Measurements from ENCODE around the gene FAM83F. TPM values are rescaled to one million over a fixed set of nuclear protein-coding genes. Genes with fewer than 3 reads are reported as not detected.

The FAM83F gene
- polyA plus RNA-seq, 1 experiment = not detected

- no peak for TF ChIP-seq CTCF (IDR thresholded peaks at IDR 0.05; ENCODE audit: insufficient read depth, low read depth, low read length)
- POLR2A ChIA-PET = no interaction called here
Measured at GRCh38 chr22:39974065-39974464, 20.7 kb upstream of the FAM83F start.

GRCh38 chr22:39979048-39979447 lies 15.7 kb upstream of the FAM83F start:
- no peak for TF ChIP-seq CTCF (IDR thresholded peaks at IDR 0.05; ENCODE audit: insufficient read depth, low read depth, low read length)
- Histone ChIP-seq H3K4me3 (ENCODE audit: low read depth, low read length) (no peak overlapping the region), H3K27me3 (ENCODE audit: control insufficient read depth, insufficient read depth, low read length) (peaks cover 13% of the 10 kb centered on the region), H3K36me3 (ENCODE audit: control insufficient read depth, insufficient read depth, low read length) (no peaks in the 10 kb centered on the region)
- DNase-seq (ENCODE audit: low read depth) = no peak
- ChIA-PET CTCF (interaction anchor here (0.6 kb wide), 1 partner anchor 405 kb away, joined by 3 read pairs; no protein-coding TSS in a partner anchor), POLR2A (no interaction called here)

More at GRCh38 chr22:39974065-39974464, 20.7 kb upstream of the FAM83F start:
- Histone ChIP-seq H3K36me3 (ENCODE audit: control insufficient read depth, insufficient read depth, low read length) (no peaks in the 10 kb centered on the region), H3K4me3 (ENCODE audit: low read depth, low read length) (no peak overlapping the region), H3K27me3 (ENCODE audit: control insufficient read depth, insufficient read depth, low read length) (peaks cover 21% of the 10 kb centered on the region)
- no peak for DNase-seq (ENCODE audit: low read depth)
- CTCF ChIA-PET = no interaction called here

GRCh38 chr22:39979458-39979857 lies 15.3 kb upstream of the FAM83F start:
- DNase-seq (ENCODE audit: low read depth) = no peak
- H3K36me3 ChIP-seq (ENCODE audit: control insufficient read depth, insufficient read depth, low read length) = no peaks in the 10 kb centered on the region
- TF ChIP-seq CTCF (IDR thresholded peaks at IDR 0.05; ENCODE audit: insufficient read depth, low read depth, low read length) = no peak
- CTCF ChIA-PET = interaction anchor here (0.6 kb wide), 1 partner anchor 406 kb away, joined by 3 read pairs; no protein-coding TSS in a partner anchor
- H3K4me3 ChIP-seq (ENCODE audit: low read depth, low read length) = no peak overlapping the region
- POLR2A ChIA-PET = no interaction called here
- peaks cover 13% of the 10 kb centered on the region for H3K27me3 ChIP-seq (ENCODE audit: control insufficient read depth, insufficient read depth, low read length)

- POLR2A ChIA-PET = no interaction called here
- CTCF ChIA-PET = interaction anchor here (2.2 kb wide), 1 partner anchor 12 kb away, joined by 5 read pairs; no protein-coding TSS in a partner anchor
Measured at GRCh38 chr22:39980596-39980995, 14.2 kb upstream of the FAM83F start.

GRCh38 chr22:39983346-39983745 lies 11.4 kb upstream of the FAM83F start:
- H3K27me3 ChIP-seq (ENCODE audit: control insufficient read depth, insufficient read depth, low read length) = peaks cover 5% of the 10 kb centered on the region

More at GRCh38 chr22:39980596-39980995, 14.2 kb upstream of the FAM83F start:
- no peak for TF ChIP-seq CTCF (IDR thresholded peaks at IDR 0.05; ENCODE audit: insufficient read depth, low read depth, low read length)
- peaks cover 9% of the 10 kb centered on the region for H3K27me3 ChIP-seq (ENCODE audit: control insufficient read depth, insufficient read depth, low read length)
- no peak for DNase-seq (ENCODE audit: low read depth)
- no peaks in the 10 kb centered on the region for H3K36me3 ChIP-seq (ENCODE audit: control insufficient read depth, insufficient read depth, low read length)
- no peak overlapping the region for H3K4me3 ChIP-seq (ENCODE audit: low read depth, low read length)

More at GRCh38 chr22:39983346-39983745, 11.4 kb upstream of the FAM83F start:
- no peak for TF ChIP-seq CTCF (IDR thresholded peaks at IDR 0.05; ENCODE audit: insufficient read depth, low read depth, low read length)
- DNase-seq (ENCODE audit: low read depth) = no peak
- no peaks in the 10 kb centered on the region for H3K36me3 ChIP-seq (ENCODE audit: control insufficient read depth, insufficient read depth, low read length)
- ChIA-PET CTCF (interaction anchor here (1.5 kb wide), 1 partner anchor 41 kb away, joined by 4 read pairs; no protein-coding TSS in a partner anchor), POLR2A (no interaction called here)
- H3K4me3 ChIP-seq (ENCODE audit: low read depth, low read length) = no peak overlapping the region
